B cell (primary cell): ENCODE data around the gene RING1.

Experiments
- CTCF ChIP-seq: fragments of 200-600 bp; IDR thresholded peaks from one replicate; pipeline ENCODE4 v1.8.0; 2022; ENCODE audit warnings: antibody characterized with exemption, mild to moderate bottlenecking
- EZH2 ChIP-seq: IDR thresholded peaks from 2 replicates; pipeline ENCODE4 v1.6.1; 2012; ENCODE audit warnings: borderline replicate concordance, low read depth, mild to moderate bottlenecking, moderate library complexity, low read length; ENCODE audit not compliant: insufficient read depth, poor library complexity, severe bottlenecking

GRCh38 chr6:33187809-33188208 is 20.5 kb upstream of the RING1 start:
- TF ChIP-seq CTCF, result no peak
- TF ChIP-seq EZH2, result no peak
